ENCODE measurements around the gene C1QL4.
"Not testable (repeated sequence)": the region's sequence is repeated elsewhere in the genome, so short reads cannot be mapped to it uniquely, and the experiment has no call there.

The C1QL4 gene

DNA sequence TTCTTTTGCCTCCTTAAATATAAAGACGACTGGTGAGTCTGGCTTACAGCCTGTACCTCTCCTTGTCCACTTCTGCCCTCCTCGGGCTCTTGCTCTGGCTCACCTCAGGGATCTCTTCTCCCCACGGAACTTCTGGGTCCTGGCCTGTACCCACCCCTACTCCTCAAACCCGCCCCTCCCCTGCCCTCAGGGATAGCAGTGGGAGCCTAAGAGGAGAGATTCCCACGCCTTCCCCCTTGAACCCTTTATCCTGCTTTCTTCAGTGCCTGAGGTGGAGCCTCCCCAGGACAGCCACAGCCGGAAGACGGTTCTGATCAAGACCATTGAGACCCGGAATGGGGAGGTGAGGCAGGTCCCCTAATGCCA, 39.3 kb downstream of the C1QL4 start:
- DNase-seq, result no peak

DNA sequence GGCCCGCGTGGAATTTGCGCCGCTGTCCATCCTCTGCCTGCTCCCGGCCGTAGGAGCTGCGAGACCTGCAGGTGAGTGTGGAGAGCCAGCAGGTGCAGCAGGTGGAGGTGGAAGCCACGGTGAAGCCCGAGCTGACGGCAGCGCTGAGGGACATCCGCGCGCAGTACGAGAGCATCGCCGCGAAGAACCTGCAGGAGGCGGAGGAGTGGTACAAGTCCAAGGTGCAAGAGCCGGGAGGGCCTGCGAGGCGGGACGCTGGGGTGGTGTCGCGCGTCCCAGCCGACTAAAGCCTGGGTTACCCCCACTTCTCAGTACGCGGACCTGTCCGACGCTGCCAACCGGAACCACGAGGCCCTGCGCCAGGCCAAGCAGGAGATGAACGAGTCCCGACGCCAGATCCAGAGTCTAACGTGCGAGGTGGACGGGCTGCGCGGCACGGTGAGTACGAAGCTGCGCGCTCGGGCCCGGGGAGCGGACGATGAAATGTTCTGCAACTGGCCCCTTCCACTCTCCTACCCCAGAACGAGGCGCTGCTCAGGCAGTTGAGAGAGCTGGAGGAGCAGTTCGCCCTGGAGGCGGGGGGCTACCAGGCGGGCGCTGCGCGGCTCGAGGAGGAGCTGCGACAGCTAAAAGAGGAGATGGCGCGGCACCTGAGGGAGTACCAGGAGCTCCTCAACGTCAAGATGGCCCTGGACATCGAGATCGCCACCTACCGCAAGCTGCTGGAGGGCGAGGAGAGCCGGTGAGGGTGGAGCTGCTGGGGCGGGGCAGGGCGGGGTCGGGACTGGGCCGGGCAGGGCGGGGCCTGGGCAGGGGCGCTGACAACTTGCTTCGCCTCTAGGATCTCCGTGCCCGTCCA, 39.9 kb downstream of the C1QL4 start:
- DNase-seq, result peak; percentile 53

DNA sequence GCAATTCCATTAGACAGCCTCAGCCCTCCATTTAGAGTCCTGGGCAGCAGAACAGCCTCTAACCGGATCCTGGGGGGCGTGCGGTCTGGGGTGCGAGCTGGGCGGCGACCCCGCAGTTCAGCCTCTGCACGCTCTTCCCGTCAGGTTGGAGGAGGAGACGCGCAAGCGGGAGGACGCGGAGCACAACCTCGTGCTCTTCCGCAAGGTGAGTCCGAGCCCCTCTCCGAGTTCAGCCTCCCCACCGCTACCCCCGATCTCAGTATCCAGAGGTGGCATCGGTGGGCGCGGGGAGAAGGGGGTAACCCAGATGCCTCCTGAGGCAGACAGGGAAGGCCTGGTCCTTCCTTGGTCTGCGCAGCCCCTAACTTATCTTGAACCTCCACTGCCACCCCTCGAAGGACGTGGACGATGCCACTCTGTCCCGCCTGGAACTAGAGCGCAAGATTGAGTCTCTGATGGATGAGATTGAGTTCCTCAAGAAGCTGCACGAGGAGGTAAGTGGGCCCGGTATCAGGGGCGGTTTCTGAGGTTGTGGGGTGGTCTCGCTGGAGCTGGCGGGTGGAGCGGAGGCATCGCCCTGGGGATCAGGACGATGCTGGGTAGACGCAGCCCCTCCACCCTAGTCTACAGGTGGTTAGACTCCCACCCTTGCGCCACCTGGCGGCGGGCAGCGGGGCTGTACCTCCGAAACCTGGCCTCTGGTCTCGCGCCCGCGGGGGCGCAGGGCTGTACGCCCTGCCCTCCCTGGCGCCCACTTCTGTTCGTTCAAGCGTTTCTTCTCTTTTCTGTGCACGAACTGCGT, 40.8 kb downstream of the C1QL4 start:
- peak; percentile 70 for DNase-seq

DNA sequence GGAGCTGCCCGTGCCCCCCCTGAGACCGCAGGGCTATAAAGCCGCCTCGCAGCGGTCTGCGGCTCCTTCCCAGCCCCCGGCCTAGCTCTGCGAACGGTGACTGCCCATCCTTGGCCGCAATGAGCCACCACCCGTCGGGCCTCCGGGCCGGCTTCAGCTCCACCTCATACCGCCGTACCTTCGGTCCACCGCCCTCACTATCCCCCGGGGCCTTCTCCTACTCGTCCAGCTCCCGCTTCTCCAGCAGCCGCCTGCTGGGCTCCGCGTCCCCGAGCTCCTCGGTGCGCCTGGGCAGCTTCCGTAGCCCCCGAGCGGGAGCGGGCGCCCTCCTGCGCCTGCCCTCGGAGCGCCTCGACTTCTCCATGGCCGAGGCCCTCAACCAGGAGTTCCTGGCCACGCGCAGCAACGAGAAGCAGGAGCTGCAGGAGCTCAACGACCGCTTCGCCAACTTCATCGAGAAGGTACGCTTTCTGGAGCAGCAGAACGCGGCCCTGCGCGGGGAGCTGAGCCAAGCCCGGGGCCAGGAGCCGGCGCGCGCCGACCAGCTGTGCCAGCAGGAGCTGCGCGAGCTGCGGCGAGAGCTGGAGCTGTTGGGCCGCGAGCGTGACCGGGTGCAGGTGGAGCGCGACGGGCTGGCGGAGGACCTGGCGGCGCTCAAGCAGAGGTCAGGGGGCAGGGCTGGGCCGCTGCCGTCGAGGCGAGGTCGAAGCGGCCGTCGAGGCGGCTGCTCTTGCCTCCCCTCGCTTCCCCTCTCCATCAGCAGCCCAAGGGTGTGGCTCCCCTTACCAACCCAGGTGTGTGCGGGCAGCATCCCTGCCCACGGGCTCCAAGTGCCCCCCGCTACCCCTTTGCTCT, 41.7 kb downstream of the C1QL4 start, which contains the start of gene PRPH:
Gene PRPH (plus strand): TSS at position 66 of the 855 bp plus-strand sequence. CDS start 54 bp downstream, at position 120.
- no peak for DNase-seq

DNA sequence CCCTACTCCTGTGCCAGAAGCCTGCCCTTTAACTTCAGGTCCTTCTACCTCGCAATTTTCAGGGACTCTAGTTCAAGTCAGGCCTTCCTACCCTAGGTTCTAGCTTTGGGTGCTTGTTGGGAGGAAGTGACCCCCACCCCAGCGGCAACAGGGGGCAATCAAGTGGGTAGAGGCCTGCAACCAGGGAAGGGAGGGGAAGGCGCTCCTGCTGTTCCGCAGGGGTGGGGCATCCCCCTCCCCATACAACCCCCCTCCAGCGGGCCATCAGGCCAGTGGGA, 42.2 kb downstream of the C1QL4 start:
- DNase-seq, result no peak

DNA sequence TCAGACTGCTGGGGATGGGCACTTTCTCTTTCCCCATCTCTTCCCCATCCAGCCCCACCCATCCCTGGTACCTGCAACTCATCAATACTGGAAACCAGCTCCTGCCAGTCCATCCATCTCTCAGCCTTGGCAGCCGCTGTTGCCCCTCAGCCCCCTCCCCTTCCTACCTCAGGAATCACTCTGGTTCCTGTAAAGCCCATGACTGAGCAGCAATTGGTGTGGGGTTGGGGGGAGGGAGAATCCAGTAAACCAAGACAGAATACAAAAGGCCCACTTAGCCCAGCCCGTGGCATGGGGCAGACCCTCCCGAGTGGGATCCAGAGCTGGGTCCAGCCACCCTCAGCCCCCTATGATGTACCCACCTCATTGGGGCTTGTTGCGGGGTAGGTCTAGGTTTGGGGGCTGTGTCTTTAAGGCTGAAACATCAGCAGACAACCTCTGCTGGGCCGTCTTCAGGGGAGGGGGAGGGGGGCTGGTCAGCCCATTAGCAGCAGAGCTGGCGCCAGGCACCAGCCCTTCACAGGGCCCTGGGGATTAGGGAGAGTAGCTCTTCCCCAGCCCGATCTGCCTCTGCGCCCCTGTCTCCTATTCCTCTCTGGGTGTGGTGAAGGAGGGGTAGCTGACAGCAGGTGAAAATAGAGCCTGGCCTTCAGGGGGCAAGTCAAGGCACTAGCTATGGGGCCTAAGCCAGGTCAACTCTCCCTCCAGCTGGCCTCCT, 42.7 kb downstream of the C1QL4 start:
- no peak for DNase-seq

DNA sequence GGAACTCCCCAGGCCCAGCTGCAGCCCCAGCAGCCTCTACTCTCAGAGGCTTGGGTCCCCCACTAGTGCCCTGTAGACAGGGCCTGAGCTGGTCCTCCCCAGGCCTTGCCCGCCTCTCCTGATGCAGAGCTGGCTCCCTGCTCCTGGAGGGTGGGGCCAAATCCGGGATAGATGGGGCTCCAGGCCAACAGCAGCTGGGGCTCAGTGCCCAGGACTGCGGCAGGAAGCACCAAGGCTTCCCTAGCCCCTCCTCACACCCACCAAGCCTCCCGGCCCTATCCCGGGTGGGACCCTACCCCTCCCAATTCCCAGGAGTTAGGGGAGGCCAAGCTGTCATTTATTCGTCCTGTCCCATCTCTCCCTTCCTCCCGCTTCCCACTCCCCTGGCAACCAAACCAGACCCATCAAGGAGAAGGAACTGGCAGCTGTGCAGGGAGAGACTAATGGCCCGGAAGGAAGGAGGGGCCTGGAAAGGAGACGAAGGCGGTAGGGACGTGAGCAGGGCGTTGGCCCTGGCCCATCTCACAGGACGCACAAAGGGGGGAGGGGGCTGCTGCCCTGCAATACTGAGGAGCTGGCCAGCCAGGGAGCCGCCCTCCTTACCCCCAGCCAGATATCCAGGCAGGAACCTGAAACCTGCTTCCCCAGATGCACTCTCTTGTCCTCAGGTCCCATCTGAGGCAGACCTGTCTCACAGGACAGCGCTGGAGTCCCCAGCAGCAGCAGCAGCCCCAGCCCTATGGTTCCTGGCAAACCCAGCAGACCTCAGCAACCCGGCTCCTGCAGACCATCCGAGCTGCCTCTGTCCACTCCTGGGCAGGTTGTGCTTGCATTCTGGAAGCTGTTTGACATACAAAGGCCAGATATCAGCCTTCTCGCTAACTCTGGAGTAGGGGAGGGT, 43.7 kb downstream of the C1QL4 start:
- DNase-seq, result no peak

DNA sequence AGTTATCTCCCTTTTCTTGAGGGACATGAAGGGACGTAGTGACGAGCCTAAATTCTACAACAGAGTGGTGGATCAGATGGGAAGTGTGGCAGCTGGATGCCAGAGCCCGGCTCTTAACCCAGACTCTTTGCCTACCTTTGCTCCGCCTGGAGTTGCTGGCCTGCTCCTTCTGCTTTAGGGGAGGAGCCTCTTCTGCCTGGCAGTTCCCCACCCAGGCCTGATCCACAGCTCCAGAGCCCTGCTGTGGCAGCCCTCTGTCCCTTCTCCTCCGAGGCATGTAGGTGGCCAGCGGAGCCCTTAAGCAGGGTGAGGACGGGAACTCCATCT, 44.3 kb downstream of the C1QL4 start:
- DNase-seq, result no peak

DNA sequence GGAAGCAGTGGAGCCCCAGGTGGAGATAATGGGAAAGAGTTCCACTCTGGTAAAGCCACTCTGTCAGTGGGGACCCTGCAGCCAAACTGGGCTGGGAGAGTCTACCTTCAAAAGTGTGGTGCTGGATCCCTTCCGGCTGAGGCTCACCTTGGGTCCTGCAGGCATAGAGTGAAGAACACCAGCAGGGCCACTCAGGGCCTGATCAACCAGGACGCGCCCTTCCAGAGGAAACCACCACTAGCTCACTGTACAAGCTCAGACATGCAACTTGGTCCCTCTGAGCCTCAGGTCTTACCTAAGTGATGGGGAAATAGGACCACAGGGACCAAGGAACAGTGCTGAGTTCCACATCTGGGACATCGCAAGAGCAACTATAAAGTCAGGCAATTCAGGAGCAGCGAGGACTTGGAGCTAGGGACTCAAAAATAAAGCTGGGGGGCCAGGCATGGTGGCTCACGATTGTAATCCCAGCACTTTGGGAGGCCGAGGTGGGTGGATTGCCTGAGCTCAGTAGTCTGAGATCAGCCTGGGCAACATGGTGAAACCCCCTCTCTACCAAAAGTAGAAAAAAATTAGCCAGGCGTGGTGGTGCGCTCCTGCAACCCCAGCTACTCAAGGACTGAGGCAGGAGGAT, 47.9 kb downstream of the C1QL4 start:
- no peak for DNase-seq

DNA sequence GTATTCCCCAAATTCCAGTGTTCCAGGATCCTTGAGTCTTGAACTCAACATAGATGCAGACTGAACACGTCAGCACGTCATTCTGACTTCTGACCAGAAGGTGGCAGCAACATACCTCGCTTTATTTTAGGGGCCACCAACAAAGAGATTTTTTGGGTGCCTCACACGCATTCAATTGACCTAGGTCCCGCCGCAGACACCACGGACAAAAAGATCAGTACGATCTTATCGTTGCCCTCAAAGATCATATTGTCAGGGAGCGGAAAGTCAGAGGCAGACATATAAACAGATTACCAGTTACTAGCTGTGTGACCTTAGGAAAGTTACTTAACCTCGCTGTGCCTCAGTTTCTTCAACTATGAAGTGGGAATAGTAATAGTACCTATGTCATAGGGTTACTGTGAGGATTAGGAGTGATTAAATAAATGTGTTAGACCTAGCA, 48.6 kb downstream of the C1QL4 start:
- peak; percentile 73 for DNase-seq

DNA sequence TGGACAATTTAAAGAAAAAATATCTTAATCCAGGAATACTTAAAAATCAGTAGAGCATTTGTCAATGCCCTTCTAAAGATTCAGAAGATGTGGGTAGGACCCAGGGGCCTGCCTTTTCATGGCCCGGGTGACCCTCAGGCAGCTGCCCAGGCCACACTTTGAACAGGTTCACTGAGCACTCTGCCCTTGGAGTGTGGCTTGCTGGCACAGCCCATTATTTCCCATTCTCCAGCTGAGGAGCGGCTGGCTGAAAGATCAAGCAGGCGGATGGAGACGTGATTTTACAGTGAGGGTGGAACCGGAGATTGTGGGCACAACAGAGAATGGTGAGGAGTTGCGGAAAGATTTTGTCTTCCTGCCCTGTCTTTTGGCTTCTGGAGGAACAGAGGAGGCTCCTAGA, 49.1 kb downstream of the C1QL4 start:
- no peak for DNase-seq

DNA sequence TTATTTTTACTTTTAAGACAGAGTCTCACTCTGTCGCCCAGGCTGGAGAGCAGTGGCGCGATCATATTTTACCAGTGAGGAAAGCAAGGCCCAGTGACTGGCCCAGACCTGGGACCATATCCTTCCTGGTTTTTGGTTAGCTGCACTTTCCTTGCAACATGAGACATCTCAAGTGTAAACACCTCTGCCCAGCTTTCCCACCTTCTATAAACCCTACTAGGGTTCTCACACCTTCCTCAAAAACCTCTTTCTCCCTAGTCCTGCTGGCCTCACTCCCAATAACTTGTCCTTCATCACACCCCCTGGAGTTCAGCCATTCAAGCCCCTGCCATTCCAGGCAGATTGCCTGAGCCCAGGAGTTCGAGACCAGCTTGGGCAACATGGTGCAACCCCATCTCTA, 52.3 kb downstream of the C1QL4 start:
- DNase-seq, result no peak

DNA sequence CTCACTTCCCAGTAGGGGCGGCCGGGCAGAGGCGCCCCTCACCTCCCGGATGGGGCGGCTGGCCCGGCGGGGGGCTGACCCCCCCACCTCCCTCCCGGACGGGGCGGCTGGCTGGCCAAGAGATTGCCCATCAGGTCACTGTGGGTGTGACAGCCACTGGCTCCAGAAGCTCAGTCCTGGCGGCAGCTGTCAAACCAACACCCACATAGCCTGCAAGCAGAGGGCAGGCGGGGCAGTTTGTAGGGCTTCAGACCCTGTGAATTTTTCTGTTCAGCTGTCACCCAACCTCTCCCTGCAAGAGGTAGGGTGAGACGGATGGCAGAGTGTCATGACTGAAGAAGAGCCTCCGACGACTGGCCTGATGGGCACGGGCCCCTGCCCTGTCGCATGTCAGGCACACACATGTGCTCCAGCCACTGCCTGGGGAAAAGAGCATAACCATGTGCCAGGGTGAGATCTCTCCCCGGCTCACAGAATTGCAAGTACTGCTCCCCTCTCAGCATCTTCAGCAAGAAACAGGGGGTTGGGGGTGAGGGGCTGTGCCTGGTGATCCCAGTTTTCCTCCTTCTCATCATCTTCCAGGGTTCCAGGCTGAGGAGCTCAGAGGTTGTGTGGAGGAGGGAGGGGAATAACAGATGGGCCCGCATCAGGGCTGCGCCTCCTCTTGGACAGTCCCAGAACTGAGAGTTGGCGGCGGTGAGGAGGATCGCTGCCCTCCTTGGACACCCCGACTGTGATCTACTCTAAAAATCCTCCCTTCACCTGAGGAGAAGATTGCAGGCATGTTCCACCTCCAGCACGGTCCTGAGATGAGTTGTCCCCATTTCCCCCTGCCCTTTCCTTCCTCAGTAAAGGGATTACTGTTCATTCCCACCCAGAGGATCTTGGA, 53.2 kb downstream of the C1QL4 start:
- no peak for DNase-seq

DNA sequence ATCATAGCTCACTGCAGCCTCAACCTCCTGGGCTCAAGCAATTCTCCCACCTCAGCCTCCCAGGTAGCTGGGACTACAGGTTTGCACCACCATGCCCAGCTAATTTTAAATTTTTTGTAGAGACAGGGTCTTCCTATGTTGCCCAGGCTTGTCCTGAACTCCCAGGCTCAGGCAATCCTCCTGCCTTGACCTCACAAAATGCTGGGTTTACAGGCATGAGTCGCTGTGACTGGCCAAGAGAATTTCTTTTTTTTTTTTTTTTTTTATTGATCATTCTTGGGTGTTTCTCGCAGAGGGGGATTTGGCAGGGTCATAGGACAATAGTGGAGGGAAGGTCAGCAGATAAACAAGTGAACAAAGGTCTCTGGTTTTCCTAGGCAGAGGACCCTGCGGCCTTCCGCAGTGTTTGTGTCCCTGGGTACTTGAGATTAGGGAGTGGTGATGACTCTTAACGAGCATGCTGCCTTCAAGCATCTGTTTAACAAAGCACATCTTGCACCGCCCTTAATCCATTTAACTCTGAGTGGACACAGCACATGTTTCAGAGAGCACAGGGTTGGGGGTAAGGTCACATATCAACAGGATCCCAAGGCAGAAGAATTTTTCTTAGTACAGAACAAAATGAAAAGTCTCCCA, 54.1 kb downstream of the C1QL4 start:
- DNase-seq, result not testable (repeated sequence)

Data from activated CD4-positive, alpha-beta T cell treated with anti-CD3 and anti-CD28 coated beads, Interleukin-2, amount 50 U/mL, for 16 hours (primary cell).